ENCODE measurements around the gene FOCAD. TPM values are rescaled to one million over a fixed set of nuclear protein-coding genes. Genes with fewer than 3 reads are reported as not detected.
A peak's percentile ranks its signal among the peaks of the same experiment; 100 is the strongest.

The FOCAD gene
- total RNA-seq, 1 experiment from 2014 or later, result 43.3 TPM

DNA sequence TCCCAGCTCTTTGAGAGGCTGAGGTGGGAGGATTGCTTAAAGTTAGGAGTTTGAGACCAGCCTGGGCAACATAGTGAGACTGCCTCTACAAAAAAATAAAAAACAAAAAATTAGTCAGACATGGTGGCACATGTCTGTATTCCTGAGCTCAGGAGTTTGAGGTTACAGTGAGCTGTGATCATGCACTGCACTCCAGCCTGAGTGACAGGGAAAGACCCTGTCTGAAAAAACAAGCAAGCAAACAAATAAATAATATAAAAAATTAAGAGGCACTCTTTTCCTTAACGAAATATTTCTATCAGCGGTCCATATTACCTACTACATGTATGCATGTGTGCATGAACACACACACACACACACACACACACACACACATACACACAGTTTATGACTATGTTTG is 20.9 kb upstream of the FOCAD start:
- Histone ChIP-seq H3K14ac (ENCODE audit: insufficient read depth, low read length) (no peak overlapping the region), H4K5ac (ENCODE audit: insufficient read length, low read depth, low read length) (no peak overlapping the region), H3K56ac (ENCODE audit: insufficient read length, low read depth, low read length) (no peak overlapping the region), H2AFZ (ENCODE audit: low read length) (no peak overlapping the region), H3K23ac (ENCODE audit: insufficient read length, low read depth, low read length) (no peak overlapping the region), H2BK120ac (ENCODE audit: low read depth, low read length, poor library complexity, severe bottlenecking) (no peak overlapping the region), H3K18ac (ENCODE audit: insufficient read length, low read depth, low read length) (no peak overlapping the region), H3K23me2 (ENCODE audit: insufficient read length, low read depth, low read length, poor library complexity, severe bottlenecking) (peaks cover 10% of the 10 kb centered on the region), H3K79me2 (ENCODE audit: insufficient read depth, low read length) (peaks cover 13% of the 10 kb centered on the region; the same call in 1 of the 2 replicates), H3K4ac (ENCODE audit: low read depth, low read length) (no peak overlapping the region), H2BK5ac (ENCODE audit: insufficient read length, low read length) (no peak overlapping the region), H4K20me1 (ENCODE audit: control insufficient read depth, insufficient read depth, insufficient read length) (no peaks in the 10 kb centered on the region), H3T11ph (ENCODE audit: low read length) (no peak overlapping the region), H3K79me1 (ENCODE audit: insufficient read depth, low read depth, low read length, poor library complexity, severe bottlenecking) (peaks cover 2% of the 10 kb centered on the region), H3K27ac (ENCODE audit: insufficient read length, low read depth, low read length) (no peak overlapping the region), H4K8ac (replicated peaks; ENCODE audit: insufficient read length, low read depth, low read length) (no peak overlapping the region), H3K9me3 (ENCODE audit: control insufficient read depth, low read depth, low read length) (no peaks in the 10 kb centered on the region), H3K4me1 (ENCODE audit: insufficient read depth, low read length) (peaks cover 15% of the 10 kb centered on the region; the same call in 1 of the 2 replicates), H2BK20ac (ENCODE audit: low read depth, low read length, poor library complexity, severe bottlenecking) (no peak overlapping the region), H3K9ac (ENCODE audit: extremely low read depth, insufficient read length, low read length) (no peak overlapping the region), H4K91ac (ENCODE audit: insufficient read length, low read depth, low read length) (no peak overlapping the region), H3K27me3 (ENCODE audit: insufficient read depth, low read length) (no peaks in the 10 kb centered on the region), H2BK12ac (ENCODE audit: insufficient read length, low read depth, low read length) (no peak overlapping the region), H3K4me2 (ENCODE audit: insufficient read depth, insufficient read length, low read length) (no peak overlapping the region), H2AK5ac (ENCODE audit: insufficient read length, low read length) (no peak overlapping the region), H2BK15ac (ENCODE audit: low read depth, low read length) (no peak overlapping the region)
- H3K36me3 Mint-ChIP-seq (ENCODE audit: insufficient read depth in 1 of 3, low read depth in 3 of 3), result peaks cover 0 to 9% (median 3%) of the 10 kb centered on the region in 3 experiments; a peak in 5 of 7 replicates
- no peak overlapping the region for H3K4me3 Mint-ChIP-seq
- no peaks in the 10 kb centered on the region for H3K27me3 Mint-ChIP-seq (ENCODE audit: low read depth)
- H3K4me1 Mint-ChIP-seq, result peaks cover 24 to 48% of the 10 kb centered on the region in 2 experiments
- no CpG with 5 or more reads among the region's 2 CpGs for WGBS (ENCODE audit: extremely low coverage, insufficient read length, low lambda C conversion rate)
- H3K27ac Mint-ChIP-seq, result peak overlapping the region in 1 of 3 experiments; percentile 64; a peak in 2 of 7 replicates
- no peaks in the 10 kb centered on the region for H3K9me3 Mint-ChIP-seq
- TF ChIP-seq CTCF (conservative IDR thresholded peaks at IDR 0.05), result no peak
- no peak for DNase-seq
